ENCODE measurements around the gene CST6.
"Not testable (repeated sequence)": the region's sequence is repeated elsewhere in the genome, so short reads cannot be mapped to it uniquely, and the experiment has no call there.

The CST6 gene

DNA sequence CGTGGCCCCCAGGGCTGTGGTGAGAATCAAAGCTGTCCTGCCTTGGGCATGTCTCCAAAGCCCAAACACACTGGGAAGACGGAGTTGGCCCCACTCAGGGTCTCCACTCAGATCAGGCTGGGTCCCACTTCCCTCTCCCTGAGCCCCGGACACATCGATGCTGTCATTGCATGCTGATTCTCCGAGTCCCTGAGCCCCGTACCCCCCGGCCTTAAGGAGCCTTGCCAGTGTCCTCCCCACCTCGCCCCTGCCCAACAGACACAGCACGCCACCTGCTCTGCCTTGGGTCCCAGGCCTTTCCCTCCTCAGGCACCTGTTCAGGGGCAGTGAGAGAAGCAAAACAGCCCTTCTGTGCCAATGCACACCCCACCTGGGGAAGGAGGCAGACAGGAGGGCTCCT lies 24.5 kb upstream of the CST6 start:
- no peak for DNase-seq

DNA sequence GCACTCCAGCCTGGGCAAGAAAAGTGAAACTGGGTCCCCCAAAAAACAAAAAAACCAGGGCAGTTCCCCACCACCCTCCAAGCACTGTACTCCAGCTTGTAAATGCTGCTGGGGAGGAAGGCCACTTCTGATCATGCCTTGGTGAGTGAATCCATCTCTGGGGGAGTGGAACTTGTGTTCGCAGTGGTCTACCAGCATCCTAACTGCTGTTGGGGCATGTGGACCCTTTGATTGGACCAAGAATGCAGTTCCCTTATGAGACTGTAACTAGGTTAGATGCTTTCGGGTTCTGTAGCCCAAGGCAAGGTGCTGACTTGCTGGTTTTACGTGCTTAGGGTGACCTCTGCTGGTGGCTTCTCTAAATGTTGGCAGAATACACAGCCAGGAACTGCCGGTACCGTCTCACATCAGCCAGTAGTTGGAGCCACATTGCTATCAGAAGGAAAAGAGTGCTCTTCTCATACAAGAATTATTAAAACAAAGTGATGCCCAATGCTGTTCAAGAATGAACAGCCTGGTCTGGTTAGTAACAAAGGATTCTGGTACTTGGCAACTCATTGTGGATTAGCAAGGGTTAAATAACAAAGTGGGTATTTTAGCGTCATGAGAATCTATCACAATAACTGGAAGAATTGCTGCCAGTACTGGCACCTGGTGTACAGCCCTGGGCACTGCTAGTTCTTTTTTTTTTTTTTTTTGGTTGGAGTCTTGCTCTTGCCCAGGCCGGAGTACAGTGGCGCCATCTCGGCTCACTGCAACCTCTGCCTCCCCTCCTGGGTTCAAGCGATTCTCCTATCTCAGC lies 22.8 kb upstream of the CST6 start:
- DNase-seq: peak; percentile 91

GRCh38 chr11:65992056-65992455 lies 19.8 kb upstream of the CST6 start:
- DNase-seq: no peak

- no peak for DNase-seq
These were observed 14.5 kb upstream of the CST6 start for GRCh38 chr11:65997286-65997685.

DNA sequence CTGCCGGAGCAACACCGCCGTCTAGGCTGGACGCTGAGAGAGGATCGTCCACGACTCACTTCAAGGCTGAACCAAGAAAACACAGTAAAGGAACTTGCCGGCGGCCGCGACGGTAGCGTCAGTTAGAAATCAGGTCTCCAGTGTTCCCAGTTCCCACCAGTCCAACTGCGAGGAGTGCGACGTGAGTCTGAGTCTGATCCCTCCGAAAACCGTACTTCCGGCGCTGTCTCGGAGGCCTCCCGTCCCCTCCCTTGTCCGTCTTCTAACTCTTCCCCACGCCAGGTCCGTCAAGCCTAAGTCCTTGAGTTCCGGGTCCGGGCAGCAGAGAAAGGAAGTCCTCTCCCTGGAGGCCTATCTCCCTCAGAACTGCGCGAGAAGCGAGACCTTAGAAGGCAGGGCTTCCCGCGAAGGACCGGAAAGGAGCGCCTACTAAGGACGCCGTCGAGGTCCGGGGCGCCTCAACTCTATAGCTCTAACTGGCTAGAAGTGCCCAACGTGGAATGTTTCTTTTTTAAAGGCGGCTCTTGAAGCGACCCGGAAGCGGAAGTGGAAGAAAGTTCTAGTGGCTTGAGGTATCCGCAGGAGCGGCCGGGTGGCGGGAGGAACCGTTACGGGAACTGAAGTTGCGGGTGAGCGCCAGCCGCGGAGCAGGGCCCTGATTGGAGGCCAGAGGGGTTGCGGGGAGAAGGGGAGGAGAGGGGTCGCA lies 9.7 kb upstream of the CST6 start, which contains the start of the genes BANF1 and EIF1AD:
BANF1 (plus strand) TSS at position 562 of the 706 bp plus-strand sequence. CDS start 748 bp downstream, outside the sequence.
EIF1AD (minus strand) TSS at position 216 of the 706 bp plus-strand sequence. CDS start 1,768 bp downstream, outside the sequence.
- peak; percentile 97 for DNase-seq

DNA sequence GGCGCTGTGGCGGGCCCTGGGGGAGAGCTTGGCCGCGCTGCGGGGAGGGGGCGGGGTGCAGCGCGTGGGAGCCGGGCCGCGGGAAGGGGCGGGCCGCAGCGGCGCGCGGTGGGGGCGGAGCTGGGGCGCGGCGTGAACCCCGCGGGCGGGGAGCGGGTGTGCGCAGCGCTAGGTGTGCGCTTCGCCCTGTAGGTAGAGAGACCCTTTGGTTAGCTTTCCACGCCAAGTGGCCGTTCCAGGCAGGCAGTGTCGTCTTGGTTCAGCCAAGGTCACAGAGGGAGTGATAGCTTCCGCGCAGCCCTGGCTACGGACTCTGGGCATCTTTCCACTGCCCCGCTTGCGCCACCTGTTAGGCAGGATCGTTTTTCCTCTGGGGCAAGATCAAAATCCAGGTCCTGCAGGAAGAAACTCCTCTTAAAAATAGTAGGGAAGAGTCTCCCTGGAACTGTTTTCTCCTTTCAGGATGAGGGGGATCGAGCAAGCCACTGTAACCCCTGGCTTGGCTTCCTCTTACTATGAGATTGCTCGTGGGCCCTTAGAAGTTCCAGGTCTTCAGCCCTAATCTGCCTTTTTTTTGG lies 9.1 kb upstream of the CST6 start:
- DNase-seq: peak; percentile 57

DNA sequence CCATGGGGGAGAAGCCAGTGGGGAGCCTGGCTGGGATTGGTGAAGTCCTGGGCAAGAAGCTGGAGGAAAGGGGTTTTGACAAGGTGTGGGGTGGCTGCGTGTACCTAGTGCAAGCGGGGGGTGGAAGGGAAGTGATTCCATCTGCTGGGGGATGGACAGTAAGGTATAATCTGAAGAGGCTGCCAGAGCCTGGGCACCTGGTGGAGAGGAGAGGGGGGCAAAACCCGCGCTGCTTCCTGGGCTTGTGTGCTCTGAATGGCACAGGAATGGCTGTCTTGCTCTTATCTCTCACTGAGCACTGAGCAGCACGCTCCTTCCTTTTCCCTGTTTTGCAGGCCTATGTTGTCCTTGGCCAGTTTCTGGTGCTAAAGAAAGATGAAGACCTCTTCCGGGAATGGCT lies 8.5 kb upstream of the CST6 start:
- no peak for DNase-seq

GRCh38 chr11:66004186-66004585 lies 7.6 kb upstream of the CST6 start:
- no peak for DNase-seq

GRCh38 chr11:66006134-66006890 lies 5.5 kb upstream of the CST6 start:
- DNase-seq: no peak

- DNase-seq: no peak
These were observed 5.0 kb upstream of the CST6 start for GRCh38 chr11:66006891-66007176.

DNA sequence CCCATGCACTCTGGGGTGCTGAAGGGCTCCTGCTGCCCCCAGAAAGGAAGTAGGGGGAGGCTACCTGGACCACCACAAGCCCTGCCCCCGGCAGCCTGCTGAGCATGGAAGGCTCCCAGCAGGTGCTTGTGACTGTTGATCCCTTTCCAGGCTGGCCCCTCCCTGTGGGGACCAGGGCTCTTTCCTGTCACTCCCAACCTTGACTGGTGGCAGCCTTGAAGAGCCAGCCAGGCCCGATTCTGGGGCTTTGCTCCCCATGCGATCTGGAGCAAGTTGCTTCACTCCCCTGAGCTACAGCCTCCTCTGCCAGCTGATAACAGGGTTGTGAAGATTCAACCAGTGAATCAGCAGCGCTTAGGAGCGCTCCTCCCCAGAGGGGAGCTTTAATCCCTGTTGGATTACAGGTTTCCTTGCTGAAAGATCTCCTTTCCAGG lies 4.6 kb upstream of the CST6 start:
- no peak for DNase-seq

GRCh38 chr11:66008095-66008467 lies 3.7 kb upstream of the CST6 start:
- no peak for DNase-seq

GRCh38 chr11:66008468-66009101 lies 3.2 kb upstream of the CST6 start:
- DNase-seq: no peak

DNA sequence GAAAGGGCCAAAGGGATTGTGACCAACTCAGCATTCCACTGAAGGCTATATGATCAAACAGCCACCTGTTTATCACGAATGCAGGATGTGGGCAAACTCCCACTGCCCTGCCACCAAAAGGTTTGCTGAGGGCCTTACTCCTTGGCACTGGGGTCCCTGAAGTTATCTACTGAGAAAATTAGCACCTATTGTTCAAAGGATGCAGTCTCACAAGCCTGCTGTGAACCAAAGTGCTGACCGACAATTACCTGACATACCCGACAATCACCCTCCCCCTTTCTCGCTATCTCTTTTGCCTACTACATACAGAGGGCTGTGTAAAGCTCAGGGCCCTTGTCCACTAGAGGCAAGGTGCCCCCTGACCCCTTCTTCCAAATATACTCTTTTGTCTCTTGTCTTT lies 1.8 kb upstream of the CST6 start:
- DNase-seq: not testable (repeated sequence)

DNA sequence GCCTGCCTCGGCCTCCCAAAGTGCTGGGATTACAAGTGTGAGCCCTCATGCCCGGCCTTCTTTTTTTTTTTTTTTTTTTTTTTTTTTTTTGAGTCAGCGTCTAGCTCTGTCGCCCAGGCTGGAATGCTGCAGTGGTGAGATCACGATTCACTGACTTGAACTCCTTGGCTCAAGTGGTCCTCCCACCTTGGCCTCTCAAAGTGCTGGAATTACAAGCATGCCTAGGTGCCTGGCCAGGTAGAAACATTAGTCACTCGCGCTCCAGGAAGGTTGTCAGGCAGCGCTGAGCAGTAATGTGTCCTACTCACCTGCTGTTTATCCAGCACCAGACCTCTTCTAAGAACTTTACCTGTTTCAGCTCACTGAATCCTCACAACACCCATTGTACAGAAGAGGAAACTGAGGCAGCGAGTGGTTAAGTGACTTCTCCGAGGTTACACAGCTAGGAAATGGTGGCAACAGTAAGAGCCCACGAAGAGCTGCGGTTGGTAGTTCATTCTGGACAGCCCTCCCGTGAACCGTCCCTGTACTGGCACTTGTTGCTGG lies 496 bp upstream of the CST6 start:
- no peak for DNase-seq

- DNase-seq: no peak
These were observed 650 bp downstream of the CST6 start for GRCh38 chr11:66012371-66012945.

GRCh38 chr11:66012946-66013761 lies 1.3 kb downstream of the CST6 start:
- DNase-seq: no peak

DNA sequence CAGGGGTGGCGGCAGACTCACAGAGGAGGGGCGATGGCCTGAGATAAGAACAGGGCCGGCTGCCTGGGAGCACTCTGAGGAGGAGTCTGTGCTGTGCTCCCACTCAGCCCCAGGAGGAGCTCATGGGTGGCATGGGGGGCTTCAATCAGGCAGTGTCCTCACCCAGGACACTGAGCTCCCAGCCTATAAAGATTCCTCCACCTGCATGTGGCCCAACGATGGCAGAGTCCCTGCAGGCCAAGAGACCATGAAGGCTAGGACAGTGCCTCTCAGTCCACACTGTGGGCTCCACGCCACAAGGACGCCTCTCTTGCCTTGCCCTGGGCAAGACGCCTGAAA lies 1.9 kb downstream of the CST6 start:
- DNase-seq: no peak

GRCh38 chr11:66014804-66015453 lies 3.1 kb downstream of the CST6 start:
- no peak for DNase-seq

DNA sequence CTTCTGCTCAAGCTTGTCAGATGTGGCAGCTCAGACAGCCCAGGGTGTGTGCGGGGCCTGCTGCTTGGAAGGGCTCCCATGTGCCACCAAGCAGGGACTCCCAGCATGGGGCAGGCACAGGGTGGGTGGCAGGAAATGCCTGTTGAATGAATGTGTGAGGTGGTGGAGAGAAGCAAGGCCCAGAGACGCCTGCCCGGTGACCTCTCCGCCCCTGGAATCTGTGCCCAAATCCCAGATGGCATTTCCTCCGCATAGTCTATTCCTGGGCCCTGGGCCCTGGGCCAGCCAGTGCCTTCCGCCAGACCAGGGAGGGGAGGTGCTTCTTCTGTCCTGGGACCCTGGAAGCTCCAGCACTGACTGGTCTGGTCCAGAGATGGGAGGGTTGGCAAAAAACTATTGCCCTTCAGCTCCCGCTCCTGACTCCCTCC lies 3.7 kb downstream of the CST6 start:
- no peak for DNase-seq
